Spleen (tissue), 7 donors: ENCODE results near the gene TBL1XR1.

Experiments
- CTCF ChIP-seq, 11 experiments: fragments of 200-600 bp in 7 of 11; fragments of 450-650 bp in 4 of 11; sonication (generic) in 4 of 11; IDR thresholded peaks in 8 of 11; conservative IDR thresholded peaks in 3 of 11; 1 replicate in 7 of 11; 2 replicates in 4 of 11; pipeline versions ENCODE4 v1.4.0 to v1.8.0; 2016 to 2021; ENCODE audit warnings: antibody characterized with exemption in 11 of 11, inconsistent platforms in 4 of 11, mild to moderate bottlenecking in 1 of 11
- POLR2A ChIP-seq, 3 donors: fragments of 450-650 bp; IDR thresholded peaks; one replicate each; pipeline ENCODE4 v1.5.1; 2017; ENCODE audit warnings: antibody characterized with exemption in 3 of 3, mild to moderate bottlenecking in 1 of 3
- donor health status: DM: no; HTN: no; CAD: no; lungs with moderate emphysema.
- donor health status: DM: no; HTN: no; CAD: no.
- donor health status: DM: no; HTN: no; CAD: no.

GRCh38 chr3:177145381-177145780 is 51.9 kb downstream of the TBL1XR1 start:
- TF ChIP-seq CTCF (IDR thresholded peaks at IDR 0.05 in 8 of 11, conservative IDR thresholded peaks at IDR 0.05 in 3 of 11), result no peak
- TF ChIP-seq POLR2A (IDR thresholded peaks at IDR 0.05), result no peak
